GM20431 (cell line): ENCODE results near the gene KRTAP10-10.
"Not testable (repeated sequence)": the region's sequence is repeated elsewhere in the genome, so short reads cannot be mapped to it uniquely, and the experiment has no call there.

Experiments
- in situ Hi-C: fragments of 300-500 bp; cut with MseI, MboI; formaldehyde crosslinking; loops from one replicate; pipeline ENCODE4 v1.15.0; 2020; ENCODE audit warnings: low sequenced_read_pairs; ENCODE audit not compliant: unreplicated experiment

KRTAP10-10 gene, protein sequence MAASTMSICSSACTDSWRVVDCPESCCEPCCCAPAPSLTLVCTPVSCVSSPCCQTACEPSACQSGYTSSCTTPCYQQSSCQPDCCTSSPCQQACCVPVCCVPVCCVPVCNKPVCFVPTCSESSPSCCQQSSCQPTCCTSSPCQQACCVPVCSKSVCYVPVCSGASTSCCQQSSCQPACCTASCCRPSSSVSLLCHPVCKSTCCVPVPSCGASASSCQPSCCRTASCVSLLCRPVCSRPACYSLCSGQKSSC

DNA sequence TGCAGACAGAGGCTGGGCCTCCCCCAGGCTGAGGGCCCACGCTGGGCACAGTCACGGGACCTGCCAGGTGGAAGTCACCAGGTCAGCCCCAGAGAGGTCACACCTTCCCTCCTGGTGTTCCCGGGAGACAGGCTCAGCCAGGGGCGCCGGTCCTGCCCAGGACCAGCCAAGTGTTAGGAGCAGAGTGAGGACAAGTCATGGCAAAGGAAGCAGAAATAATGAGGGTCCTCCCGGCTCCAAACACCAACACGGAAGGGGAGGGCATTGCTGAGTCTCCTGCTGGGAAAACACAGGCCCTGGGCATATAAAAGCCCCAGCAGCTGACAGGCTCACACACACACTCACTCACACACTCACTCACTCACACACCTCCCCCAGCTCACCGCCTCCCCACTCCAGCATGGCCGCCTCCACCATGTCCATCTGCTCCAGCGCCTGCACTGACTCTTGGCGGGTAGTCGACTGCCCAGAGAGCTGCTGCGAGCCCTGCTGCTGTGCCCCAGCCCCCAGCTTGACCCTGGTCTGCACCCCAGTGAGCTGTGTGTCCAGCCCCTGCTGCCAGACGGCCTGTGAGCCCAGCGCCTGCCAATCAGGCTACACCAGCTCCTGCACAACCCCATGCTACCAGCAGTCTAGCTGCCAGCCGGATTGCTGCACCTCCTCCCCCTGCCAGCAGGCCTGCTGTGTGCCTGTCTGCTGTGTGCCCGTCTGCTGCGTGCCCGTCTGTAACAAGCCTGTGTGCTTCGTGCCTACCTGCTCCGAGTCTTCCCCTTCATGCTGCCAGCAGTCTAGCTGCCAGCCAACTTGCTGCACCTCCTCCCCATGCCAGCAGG, at the start of gene KRTAP10-10:
Gene KRTAP10-10, plus strand, starts transcription at position 339 of the 833 bp plus-strand sequence. Its CDS starts 62 bp downstream, at position 401.
- in situ Hi-C loops: no loop called here

DNA sequence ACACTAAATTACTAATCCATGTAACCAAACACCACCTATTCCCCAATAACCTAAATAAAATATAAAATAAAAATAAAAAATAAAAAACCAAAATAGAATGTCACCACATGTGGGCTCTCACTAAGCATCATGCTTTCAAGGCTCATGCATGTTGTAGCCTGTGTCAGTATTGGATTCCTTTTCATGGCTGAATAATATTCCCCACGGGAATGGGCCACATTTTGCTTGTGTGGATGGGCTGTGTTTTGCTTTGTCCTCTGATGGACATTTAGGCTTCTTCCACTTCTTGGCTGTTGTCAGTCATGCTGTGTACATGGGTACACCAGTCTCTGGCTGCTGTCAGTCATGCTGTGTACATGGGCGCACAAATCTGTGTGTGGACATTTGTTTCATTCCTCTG, 48.1 kb upstream of the KRTAP10-10 start:
- in situ Hi-C loops: no loop called here

DNA sequence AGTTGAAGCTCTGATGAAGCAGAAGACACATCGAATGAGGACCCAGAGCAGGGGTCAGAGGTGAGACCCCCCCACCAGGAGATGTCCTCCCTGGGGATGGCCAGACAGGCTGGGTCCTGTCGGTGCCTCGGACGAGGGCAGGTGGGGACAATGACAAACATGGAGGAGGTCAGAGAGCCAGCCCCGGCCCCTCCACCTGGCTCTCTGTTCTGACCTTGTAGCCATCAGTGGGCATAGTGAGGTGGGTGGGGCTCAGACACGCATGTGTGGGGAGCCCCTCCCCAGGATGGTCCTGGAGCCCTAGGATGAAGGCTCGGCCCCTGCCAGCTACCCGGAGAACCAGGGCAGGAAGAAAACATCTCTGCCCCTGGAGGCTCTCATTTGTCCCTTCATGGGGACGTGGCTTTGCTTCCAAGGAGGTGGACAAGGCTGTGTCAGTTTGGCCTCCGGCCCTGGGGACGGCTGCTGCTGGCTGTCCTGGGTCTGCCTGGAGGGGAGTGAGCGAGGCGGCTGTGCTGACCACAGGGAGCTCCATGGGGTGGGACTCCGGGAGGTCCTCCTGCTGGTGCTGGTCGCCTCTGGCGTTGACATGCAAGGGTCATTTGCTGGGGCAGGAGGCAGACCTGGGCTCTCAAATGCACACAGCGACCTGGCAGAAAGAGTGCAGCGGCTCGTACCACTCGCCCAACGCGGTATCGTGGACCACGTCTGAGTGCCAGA, 47.4 kb upstream of the KRTAP10-10 start:
- in situ Hi-C loops: no loop called here

DNA sequence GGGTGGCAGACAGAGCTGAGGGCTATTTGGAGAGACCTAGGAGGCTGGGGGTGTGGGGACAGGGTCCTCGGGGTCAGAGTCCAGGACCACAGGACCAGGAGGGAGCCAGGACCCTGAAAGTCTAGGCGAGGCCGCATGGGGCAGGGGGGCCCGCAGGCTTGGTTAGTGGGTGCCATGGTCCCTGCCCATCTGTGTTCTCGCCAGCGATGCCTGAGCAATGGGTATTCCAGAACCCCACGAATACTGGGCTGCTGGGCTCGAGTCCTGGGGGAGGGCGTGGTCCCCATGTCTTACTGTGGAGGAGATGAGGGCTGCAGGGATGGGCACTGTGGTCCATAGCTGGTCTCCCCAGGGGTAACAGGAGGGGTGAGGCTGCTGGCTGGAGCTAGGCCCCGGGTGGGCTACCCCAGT, 46.8 kb upstream of the KRTAP10-10 start:
- in situ Hi-C loops: no loop called here

DNA sequence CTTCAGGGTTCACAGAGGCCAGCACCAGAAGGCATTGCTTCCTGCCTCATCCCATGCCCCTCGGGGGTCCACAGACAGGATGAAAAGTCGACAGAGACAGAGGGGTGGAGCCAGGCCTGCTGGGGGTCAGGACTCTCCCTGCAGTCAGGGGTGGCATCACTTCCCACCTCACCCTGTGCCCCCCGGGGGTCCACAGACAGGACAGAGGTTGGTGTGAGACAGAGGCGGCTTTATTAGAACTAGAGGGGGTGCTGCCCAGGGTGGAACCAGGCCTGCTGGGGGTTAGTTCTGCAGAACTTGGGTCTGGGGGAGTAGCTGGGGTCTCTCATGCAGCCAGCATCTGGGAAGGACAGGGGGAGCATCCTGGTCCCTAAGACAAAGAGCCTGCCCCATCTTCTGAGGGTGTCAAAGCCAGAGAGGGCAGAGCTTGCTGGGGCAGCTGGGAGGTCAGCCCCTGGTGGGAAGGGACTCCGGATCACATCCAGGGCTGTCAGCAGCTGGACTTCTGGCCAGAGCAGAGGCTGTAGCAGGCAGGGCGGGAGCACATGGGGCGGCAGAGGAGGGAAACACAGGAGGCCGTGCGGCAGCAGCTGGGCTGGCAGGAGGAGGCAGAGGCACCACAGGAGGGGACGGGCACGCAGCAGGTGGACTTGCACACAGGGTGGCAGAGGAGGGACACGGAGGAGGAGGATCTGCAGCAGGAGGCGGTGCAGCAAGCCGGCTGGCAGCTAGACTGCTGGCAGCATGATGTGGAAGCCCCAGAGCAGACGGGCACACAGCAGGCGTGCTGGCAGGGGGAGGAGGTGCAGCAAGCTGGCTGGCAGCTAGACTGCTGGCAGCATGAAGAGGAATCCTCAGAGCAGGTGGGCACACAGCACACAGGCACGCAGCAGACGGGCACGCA, 46.0 kb upstream of the KRTAP10-10 start:
- in situ Hi-C loops: not testable (repeated sequence)

DNA sequence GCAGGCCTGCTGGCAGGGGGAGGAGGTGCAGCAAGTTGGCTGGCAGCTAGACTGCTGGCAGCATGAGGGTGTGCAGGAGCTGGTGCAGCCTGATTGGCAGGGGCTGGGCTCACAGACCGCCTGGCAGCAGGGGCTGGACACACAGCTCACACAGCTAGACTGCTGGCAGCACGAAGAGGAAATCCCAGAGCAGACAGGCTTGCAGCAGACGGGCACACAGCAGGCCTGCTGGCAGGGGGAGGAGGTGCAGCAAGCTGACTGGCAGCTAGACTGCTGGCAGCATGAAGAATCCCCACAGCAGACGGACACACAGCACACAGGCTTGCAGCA, 45.4 kb upstream of the KRTAP10-10 start:
- in situ Hi-C loops: not testable (repeated sequence)

DNA sequence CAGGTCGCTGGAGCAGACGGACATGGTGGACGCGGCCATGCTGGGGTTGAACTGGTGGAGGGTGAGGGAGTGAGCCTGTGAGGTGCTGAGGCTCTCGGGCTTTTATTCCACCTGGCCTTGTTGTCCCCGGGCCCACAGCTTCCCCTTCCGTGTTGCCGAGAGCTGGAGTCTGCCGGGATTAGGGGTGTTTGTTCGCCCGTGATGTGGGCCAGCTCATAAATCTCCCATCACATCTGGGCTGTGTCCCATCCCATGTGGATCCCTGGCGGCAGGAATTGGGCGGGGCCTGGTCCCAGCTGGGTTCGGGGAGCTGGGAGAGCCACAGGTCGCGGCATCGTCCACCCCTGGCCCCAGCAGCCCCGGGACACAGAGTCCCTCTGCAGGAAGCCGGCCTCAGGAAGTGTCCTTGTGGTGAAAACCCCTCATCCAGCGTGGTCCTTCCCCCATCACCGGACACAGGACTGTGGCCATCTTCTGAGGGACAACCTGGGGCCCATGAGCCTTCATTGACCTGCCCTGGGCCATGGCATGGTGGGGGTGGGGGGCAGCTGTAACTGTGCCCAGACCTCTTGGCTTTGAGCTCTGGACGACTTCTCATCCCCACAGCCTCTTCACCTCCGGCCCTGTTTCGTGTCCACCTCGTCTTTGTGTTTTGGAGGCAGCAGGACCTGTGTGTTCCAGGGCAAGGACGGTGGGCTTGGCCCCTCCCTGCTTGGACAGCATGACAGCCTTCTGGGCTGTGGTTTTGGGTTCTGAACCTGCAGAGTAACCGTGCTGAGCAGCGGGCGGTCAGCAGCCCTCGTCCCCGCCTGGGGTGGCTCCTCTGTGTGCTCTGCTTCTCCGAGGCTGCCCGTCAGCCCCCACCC, 44.5 kb upstream of the KRTAP10-10 start, which contains the start of gene KRTAP10-6:
Gene KRTAP10-6, minus strand, starts transcription at position 60 of the 866 bp plus-strand sequence. Its CDS starts 21 bp downstream, at position 39.
- in situ Hi-C loops: no loop called here

DNA sequence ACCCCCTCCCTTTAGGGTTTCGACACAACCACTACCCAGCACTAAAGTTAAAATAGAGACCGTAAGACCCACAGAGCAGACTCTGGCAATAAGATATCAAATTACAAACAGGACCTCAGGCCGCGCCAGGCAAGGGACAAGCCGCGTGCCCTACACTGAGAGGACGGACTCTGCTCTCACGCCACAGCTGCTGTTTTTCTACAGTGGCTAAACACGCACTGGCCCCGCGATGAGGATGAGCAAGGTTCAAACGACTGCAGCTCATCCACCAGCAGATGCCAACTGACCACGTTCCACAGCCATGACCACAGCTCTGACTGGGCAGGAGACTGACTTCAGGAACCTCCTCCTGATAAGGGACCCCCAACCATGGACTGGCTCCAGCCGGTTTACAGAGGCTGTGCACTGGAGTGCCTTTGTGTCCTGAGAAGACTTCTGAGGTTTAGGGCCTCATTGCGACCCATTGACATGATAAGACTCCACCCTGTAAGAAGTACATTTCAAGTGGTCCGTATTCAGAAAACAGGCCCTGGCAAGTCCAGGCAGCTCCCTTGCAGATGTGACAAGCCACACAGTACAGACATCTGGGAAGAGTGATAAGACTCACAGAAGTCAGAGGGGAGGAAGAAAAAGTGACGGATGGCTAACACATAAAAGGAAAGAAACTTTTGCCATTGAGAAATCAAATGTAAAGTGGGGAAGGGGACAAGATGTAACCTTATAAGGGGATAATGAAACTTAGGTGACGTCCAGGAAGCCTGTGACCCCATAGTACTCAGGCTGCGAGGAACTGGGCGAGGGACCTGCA, 43.4 kb upstream of the KRTAP10-10 start:
- in situ Hi-C loops: no loop called here

DNA sequence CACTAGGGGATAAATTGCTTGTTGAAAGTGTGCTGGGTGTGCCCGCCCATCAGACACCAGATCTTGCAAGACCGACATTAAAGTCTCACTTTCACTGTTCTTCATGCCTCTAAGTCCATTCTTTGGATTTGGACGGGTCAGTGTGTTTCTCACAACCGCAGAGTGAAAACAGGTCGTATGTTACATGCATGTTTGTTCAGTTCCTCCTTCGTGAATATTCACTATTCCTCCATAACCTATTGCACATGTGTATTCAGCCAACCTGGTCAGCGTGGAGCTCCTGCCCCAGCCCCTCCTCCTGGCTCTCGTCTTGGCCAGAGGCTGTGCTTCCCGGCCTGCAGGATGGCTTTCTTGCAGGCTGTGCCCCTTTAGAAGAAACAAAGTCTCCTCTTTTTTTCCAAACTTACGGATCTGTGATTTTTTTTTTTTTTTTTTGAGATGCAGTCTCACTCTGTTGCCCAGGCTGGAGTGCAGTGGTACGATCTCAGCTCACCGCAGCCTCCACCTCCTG, 42.7 kb upstream of the KRTAP10-10 start:
- in situ Hi-C loops: no loop called here

DNA sequence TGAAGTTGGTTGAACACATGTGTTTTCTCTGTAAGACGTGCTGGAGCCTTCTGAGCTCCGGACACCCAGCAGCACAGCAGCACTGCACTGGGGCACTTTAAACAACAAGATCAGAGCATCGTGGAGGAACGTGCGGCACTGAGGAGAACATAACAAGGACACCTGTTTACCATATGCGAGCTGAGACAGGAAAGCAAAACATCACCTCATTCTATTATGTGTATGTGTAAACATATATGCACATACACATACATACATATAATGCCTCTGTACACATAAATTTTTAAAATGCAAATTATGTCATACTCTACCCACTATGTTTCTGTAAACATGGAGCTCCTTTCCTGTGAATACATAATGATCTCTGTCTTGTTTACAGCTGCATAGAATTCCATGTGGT, 41.6 kb upstream of the KRTAP10-10 start:
- in situ Hi-C loops: no loop called here

DNA sequence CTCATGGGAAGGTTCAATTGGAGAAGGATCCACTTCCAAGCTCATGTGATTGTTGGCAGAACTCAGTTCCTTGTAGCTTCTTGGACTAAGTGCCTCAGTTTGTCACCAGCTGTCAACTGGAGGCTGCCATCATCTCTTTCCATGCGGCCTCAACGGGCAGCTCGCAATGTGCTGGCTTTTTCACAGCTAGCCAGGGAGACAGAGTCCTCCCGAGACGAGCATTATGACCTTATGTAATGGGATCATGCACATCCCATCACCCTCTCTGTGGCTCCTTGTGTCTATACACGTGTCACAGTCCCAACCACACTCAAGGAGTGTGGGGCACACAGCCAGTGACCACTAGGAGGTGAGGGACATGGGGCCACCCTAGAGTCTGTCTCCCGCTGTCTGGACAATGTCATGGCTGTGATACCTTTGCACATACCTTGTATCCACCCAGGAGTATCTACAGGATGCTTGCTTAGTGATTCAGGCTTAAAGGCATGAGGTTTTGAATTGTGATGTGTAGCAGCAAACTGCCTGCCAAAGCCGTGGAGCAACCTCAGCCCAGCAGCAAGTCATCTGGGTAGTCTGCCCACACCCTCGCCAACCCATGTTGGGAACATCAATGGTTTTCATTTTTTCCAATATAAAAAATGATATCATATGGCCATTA, 41.0 kb upstream of the KRTAP10-10 start:
- in situ Hi-C loops: no loop called here

DNA sequence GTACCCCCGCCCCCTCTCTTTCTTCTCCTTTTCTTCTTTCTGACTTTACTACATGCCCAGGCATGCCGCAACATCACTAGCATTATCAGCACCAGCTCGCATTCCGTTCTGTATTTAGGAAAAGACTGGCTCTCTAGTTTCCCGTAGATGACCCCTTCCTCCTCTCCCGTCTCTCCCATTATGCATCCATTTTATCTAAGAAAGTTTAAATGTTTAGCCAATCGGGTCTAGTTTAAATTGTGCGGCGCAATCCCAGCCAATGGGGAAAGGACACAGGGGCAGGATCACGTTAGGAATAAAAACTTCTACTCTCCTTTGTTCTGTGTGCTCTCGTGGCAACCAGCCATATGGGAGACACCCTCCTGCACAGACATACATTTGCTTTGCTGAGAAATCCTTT, 39.1 kb upstream of the KRTAP10-10 start:
- in situ Hi-C loops: no loop called here

DNA sequence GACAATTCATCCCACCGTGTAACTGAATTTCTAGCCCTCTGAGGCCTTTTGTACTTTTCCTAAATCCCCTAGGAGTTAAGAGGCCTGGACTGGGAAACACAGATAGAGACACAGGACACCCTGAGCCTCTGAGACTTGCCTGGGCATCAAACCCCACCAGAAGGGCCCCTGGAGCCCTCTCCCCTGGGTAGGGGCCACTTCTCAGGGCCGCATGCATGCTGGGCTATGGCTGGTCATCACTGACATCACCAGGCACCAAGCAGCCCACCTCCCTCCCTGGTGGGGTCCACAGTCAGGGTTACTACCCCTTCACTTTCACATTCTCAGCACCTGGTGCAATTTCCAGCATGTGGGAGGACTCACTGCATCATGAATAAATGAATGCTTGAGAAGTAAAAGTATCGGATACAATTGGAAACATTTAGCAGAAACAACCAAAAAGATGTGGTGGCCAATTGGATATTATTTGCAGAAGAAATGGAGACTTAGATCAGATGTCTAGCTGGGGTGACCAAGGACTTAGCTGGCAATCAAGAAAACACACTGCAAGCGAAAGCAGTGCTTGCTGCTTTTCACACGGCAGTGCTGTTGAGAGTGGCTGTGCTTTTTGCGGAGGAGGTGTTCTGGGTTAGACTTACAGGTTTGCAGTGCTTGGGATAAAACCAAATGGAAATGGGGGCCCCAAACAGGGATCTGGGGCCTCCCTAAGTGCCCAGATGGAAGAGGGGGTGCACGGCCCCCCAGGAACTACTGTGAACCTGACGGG, 37.7 kb upstream of the KRTAP10-10 start:
- in situ Hi-C loops: no loop called here

DNA sequence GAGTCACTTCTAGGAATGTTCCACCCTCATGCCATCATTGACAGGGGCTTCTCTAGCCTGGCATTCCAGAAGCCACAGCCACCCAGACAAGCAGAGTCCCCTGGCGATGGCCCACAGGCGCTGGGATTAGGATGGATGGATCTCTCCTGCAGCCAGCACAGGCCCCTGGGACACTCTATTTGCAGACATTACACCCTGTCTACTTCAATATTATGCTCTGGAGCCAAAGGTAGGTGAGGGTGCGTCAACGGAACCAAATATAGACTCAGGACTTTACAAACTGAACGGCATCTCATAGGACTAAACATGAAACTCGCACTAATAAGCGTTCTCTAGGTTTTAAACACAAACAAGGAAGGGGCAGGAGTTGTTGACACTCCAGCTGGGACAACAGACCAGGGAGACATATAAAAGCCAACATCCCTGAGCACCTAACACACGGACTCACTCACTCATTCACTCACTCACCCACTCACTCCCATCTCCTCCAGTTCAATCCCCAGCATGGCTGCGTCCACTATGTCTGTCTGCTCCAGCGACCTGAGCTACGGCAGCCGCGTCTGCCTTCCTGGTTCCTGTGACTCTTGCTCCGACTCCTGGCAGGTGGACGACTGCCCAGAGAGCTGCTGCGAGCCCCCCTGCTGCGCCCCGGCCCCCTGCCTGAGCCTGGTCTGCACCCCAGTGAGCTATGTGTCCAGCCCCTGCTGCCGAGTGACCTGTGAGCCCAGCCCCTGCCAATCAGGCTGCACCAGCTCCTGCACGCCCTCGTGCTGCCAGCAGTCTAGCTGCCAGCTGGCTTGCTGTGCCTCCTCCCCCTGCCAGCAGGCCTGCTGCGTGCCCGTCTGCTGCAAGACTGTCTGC, 36.8 kb upstream of the KRTAP10-10 start, which contains the start of gene KRTAP10-7:
Gene KRTAP10-7, plus strand, starts transcription at position 480 of the 861 bp plus-strand sequence. Its CDS starts 25 bp downstream, at position 505.
- in situ Hi-C loops: not testable (repeated sequence)

DNA sequence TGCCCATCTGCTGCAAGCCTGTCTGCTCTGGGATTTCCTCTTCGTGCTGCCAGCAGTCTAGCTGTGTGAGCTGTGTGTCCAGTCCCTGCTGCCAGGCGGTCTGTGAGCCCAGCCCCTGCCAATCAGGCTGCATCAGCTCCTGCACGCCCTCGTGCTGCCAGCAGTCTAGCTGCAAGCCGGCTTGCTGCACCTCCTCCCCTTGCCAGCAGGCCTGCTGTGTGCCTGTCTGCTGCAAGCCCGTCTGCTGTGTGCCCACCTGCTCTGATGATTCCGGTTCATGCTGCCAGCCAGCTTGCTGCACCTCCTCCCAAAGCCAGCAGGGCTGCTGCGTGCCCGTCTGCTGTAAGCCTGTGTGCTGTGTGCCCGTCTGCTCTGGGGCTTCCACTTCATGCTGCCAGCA, 36.1 kb upstream of the KRTAP10-10 start:
- in situ Hi-C loops: not testable (repeated sequence)
